ENCODE results near the gene COL26A1.
"Not testable (repeated sequence)": the region's sequence is repeated elsewhere in the genome, so short reads cannot be mapped to it uniquely, and the experiment has no call there.

The COL26A1 gene

GRCh38 chr7:101505510-101505909 lies 142.8 kb downstream of the COL26A1 start:
- not testable (repeated sequence) for DNase-seq

- no peak for DNase-seq
Observed at GRCh38 chr7:101506531-101506930, 143.9 kb downstream of the COL26A1 start.

GRCh38 chr7:101507327-101507726 lies 144.7 kb downstream of the COL26A1 start:
- DNase-seq, result no peak

- peak in 1 of 2 donors; percentile 11 for DNase-seq
Observed at GRCh38 chr7:101507791-101508252, 145.1 kb downstream of the COL26A1 start.

- DNase-seq, result no peak
Observed at GRCh38 chr7:101510297-101510696, 147.6 kb downstream of the COL26A1 start.

GRCh38 chr7:101511965-101512364 lies 149.3 kb downstream of the COL26A1 start:
- no peak for DNase-seq

GRCh38 chr7:101516851-101517250 lies 154.2 kb downstream of the COL26A1 start:
- DNase-seq, result no peak

GRCh38 chr7:101517304-101517703 lies 154.6 kb downstream of the COL26A1 start:
- DNase-seq, result no peak

- DNase-seq, result no peak
Observed at GRCh38 chr7:101518336-101518735, 155.7 kb downstream of the COL26A1 start.

- DNase-seq, result no peak
Observed at GRCh38 chr7:101519324-101520023, 156.8 kb downstream of the COL26A1 start.

- no peak for DNase-seq
Observed at GRCh38 chr7:101521430-101521925, 158.8 kb downstream of the COL26A1 start.

- DNase-seq, result no peak
Observed at GRCh38 chr7:101522021-101522420, 159.3 kb downstream of the COL26A1 start.

- no peak for DNase-seq
Observed at GRCh38 chr7:101527844-101528667, 165.4 kb downstream of the COL26A1 start.

- DNase-seq, result no peak
Observed at GRCh38 chr7:101529560-101529959, 166.9 kb downstream of the COL26A1 start.

- DNase-seq, result no peak
Observed at GRCh38 chr7:101531726-101532357, 169.2 kb downstream of the COL26A1 start.

GRCh38 chr7:101532400-101533102 lies 169.9 kb downstream of the COL26A1 start:
- no peak for DNase-seq

GRCh38 chr7:101533103-101533465 lies 170.4 kb downstream of the COL26A1 start:
- DNase-seq, result no peak

GRCh38 chr7:101534015-101534803 lies 171.5 kb downstream of the COL26A1 start:
- no peak for DNase-seq

GRCh38 chr7:101534873-101535272 lies 172.2 kb downstream of the COL26A1 start:
- DNase-seq, result no peak

GRCh38 chr7:101535351-101535751 lies 172.7 kb downstream of the COL26A1 start:
- DNase-seq, result no peak

- no peak for DNase-seq
Observed at GRCh38 chr7:101536232-101536631, 173.6 kb downstream of the COL26A1 start.

- DNase-seq, result no peak
Observed at GRCh38 chr7:101536668-101537067, 174.0 kb downstream of the COL26A1 start.
